Dermis microvascular lymphatic vessel endothelial cell (primary cell): ENCODE measurements around the gene ZHX3. TPM values are rescaled to one million over a fixed set of nuclear protein-coding genes. Genes with fewer than 3 reads are reported as not detected.

Experiments
- DNase-seq, 2 donors: peaks; one replicate each; pipeline versions ENCODE4 v3.0.0 to v3.0.0-alpha.2; 2010; ENCODE audit warnings: low read depth in 2 of 2
- total RNA-seq: library from RNA; depleted of rRNA; stranded (reverse); fragments of >200 nt; gene quantifications from 2 replicates; pipeline ENCODE4 v1.2.1, GENCODE V29; 2014

The ZHX3 gene
- total RNA-seq, 1 donor from 2014 or later = 6.2 TPM

DNA sequence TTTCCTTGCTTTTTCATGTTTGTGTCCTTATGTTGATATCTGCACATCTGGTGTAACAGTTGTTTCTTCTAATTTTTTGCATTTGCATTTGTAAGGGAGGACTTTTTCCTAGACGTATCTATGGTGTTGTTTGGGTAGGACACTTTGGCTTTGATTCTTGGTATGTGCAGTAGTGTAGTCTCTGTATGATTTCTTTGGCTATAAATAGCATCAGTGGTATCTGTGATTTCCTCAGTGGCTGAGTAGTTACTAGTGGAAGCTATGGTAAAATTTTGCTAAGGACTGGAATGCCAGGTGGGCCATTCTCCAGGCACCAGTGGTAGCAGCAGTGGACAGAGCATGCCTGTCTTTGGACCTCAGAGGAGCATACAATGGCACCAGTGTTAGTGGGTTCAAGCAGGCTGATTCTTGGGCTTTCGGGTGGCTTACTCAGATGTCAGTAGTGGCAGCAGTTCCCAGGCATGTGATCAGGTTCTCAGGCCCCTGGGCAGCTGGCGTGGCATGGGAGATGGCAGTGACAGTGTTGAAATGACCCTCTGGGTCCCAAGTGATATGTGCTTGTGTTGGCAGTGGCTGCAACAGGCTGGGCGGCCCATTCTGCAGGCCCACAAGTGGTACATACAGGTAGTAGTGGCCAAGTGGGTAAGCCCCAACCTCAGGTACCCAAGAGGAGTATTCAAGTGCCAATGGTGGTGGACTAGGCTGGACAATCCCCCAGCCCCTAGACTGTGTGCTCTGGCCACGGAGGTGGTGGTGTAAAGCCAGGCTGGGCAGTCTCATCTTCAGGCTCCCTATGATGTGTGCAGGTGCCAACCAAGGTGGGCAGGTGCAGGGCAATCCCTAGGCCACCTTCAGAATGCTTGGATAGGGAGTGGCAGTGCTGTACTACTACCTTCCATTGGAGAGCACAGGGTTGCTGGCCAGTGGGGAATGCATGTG lies 125.7 kb downstream of the ZHX3 start:
- no peak for DNase-seq

DNA sequence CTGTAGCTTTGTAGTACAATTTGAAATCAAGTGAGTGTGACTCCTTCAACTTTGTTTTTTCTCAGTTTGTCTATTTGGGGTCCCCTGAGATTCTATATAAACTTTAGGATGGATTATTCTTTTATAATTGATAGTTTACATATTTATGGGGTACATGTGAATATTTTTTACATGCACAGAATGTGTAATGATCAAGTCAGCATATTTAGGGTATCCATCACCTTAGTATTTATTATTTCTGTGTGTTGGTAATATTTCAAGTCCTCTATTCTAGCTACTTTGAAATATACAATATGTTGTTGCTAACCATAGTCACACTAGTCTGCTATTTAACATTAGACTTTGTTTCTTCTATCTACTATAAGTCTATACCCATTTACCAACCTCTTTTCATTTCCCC lies 129.9 kb downstream of the ZHX3 start:
- no peak for DNase-seq

DNA sequence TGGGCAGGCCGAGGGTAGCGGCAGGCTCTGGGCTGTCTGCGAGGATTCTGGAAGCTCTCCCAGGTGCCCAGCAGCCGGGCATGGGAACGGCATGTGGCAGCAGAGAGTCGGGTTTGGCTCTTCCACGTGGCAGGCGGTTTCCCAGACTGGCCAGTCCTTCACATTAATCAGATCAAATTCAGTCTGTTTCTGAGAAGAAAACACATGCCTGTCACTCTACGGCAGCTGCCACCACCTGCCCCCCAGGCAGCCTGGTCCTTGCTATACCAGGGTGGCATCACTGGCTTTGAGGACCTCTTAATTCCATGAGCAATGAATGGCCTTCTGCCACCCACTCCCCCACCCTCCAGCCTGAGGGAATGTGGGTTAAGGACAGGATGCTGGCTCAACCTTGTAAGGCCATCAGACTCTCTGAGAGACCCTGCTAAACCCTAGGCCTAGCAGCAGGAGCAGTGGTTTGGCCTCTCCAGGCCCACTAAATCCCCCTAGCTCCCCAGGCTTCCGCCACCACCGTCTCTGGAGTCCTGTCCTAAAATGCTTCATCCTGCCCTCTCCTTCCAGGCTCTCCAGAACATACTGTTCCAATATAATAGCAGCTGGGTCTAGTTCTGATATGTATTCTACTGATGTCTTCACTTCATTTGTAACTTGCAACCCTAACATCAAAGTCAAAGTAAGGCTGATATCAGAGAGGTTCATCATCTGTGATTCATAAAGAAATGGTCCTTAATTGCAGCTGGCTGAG lies 132.3 kb downstream of the ZHX3 start:
- DNase-seq = no peak

DNA sequence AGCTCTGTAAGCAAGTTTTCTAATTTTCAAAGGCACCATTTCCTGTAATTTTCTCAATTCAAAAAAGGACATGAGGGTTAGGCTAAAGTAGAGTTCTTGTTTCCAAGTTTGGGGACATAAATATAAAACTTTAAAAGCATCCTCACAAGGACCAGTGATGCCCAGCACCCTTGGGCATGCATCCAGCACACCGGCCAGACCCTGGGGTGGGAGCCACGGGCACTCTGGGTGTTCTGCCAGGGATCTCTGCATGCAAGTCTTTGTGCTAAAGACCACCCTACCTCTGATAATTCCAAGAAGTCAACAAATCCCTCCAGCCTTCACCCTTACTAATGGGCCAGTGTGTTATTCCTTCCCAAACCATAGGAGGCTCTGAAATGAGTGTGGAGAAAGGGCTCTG lies 133.7 kb downstream of the ZHX3 start:
- no peak for DNase-seq

DNA sequence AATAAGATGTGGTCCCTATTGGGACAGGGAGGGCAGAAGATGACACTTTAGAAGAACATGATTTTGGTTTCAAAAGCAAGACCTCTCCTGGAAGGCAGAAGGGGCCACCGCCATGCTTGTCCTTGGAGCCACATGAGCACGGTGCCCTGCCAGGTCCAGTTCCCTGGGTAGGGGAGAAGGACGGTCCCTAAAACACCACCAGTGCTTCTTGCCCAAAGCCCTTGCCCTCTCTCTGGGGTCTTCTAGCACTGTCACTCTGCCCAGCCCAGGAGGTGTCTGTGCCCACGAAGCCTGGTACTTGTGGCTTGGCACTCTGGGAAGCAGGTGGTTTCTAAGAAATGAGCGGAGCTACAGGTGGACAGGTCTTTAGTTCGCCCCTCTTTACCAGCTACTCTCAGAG lies 134.1 kb downstream of the ZHX3 start:
- no peak for DNase-seq

DNA sequence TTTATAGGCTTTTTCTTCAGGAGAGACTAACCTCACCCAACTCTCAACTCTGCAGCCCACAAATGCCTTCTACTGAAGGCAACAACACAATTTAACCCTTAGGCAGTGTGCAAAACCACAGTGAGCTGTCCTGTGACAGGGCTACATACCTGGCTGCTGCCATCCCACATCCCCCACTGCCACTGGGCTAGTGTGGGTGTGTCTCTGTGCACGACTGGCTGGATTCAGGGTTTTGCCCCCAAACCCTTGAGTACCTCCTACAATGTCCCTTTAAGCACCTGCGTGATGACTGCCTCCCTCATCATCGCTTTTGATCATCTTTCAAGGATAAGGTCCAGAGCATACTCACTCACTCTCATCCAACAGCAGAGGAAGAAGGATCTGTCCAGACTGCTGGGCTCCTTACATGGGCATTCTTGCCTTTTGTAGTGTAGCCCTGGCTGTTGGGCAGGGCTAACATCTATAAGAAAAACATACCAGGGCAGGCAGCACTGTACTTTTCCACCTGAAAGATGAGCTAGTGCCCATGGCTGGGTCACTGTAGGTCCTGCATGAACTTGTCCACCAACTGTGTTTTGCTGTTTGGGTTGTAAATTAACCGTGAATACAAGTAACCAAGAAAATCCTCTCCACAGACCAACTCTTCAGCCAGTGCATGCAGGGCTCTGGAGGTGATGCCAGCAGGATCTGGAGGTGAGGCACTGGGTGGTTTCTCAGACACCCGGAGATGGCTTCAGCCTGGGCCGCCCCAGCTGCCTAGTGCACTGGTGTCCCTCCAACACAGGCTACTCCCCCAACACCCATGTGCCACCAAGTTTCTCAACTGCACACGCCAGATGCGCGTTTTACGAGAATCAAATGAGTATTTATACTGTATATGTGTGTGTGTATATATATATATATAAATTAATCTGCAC lies 135.0 kb downstream of the ZHX3 start:
- DNase-seq = no peak

DNA sequence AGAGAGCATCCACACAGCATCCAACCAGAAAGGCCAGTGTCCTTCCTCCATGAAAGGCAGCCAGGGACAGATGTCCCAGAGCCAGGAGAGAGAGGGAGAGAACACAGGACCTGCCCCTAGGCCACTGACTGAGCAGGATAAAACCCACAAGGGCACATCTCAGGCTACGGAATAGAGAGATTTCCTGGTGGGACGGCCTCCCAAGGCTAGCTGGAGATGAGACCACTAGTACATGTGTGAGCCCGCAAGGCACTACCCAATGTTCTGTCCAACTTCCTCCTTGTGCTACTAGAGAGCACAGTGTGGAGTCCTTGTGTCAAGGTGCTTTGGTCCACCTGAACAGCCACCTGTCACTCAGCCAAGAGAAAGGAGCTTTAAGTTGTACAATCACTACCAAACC lies 136.0 kb downstream of the ZHX3 start:
- DNase-seq = no peak

DNA sequence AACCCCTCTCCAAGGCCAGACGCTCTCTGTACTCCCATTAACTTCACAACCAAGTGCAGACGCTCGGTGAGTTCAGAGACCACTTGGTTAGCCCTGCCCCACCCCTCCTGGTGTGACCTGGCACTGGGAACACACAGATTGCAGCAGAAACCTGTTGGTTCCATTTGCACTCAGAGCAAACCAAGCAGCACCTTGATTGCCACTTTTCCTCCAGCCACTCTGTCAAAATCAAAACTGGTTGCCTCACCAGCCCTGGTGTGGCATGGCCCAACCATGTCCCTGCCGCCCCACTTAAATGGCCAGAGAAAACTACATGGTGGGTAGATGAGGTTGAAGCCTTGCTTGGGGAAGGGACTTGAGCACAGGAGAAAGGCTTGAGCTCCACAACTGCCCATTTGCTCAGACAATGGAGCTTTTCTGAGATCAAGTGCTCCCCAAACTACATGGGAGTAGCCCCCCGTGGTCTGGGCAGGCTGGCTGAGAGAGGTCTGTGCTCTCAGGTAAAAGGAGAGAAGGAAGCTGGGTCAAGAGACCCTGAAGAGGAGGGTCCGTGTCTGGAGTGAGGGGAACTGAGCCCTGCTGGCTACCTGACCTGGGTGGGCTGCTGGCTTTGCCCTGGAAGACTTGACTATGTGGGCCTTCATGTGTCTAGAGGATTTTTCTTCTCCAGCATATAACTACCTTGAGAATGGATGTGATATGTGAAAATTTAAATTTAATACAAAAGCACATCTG lies 136.8 kb downstream of the ZHX3 start:
- no peak for DNase-seq

DNA sequence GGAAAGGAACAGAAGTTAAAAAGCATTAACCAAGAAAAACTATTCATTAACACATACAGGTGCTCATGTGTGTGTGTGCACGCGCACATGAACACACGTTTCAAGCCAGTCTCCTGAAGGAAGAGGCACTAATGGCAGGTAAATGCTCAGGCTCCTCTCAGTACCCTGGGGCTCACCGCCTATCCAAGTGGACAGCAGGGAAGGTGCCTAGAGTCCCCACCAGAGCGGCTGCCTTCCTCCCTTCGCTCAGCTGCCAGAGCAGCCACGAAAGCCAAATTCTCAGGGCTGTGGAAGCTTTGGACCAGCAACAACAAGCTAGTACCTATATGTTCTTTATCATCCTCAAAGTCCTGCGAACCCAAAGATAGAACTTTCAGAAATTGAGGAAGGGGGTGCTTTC lies 137.6 kb downstream of the ZHX3 start:
- DNase-seq = no peak

DNA sequence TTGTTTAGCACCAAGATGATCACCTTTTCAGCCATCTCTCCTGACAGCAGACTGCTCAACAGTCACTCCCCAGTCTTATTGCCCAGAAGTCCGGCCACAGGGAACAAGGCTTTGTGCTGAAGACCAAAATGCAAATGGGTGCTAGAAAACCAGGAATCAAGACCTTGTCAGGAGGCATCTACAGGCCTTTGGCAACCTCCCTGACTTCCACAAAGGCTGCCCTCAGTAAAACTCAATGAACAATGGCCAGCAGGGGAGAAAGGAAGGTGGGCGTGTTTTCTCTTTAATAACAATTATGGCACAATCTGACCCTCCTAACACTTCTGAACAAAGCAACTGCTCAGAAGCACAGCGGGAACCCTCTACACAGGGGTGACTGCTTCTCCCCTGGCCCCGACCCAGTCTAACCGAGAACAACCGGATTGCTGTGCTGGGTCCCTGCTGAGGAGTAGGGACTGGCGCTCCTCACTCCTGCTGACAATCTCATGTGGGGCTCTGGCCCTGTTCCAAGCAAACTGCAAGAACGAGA lies 138.6 kb downstream of the ZHX3 start:
- peak in 1 of 2 donors; percentile 50 for DNase-seq

DNA sequence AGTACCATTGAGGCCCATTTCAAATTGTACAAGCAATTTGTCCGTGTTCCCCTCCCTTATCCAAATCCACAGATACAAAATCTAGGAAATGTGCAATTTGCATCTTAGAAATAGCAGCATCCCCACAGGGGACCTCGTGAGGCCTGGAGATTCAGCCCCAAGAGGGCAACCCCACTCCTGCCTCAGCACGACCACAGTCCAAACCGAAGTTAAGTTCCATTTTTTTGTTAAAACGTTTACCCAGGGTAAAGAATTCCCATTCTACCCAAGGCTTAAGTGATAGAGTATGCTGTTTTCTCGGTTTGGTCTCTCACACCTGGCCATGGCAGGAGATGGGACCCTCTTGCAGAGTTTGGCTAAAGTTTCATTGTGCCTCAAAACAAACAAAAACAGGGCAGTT lies 139.0 kb downstream of the ZHX3 start:
- DNase-seq = no peak

DNA sequence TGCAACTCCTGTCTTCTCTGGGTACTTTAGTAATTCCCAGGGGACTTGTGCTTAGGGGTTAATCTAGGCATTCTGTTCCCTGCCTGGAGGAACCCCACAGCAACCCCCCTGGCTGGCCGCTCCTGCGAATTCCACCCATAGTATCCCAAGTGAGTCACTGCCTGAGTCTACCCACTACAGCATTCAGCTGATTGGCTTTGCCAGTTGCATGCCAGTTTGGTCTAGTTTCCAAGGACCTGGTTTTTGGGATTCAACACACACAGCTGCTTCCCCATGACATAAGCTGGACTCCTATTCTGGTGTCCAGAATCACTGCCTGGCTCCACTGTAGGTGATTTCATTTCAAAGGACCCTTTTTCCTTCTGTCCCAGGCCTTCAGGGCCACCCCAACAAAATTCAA lies 139.9 kb downstream of the ZHX3 start:
- DNase-seq = peak in 1 of 2 donors; percentile 56

DNA sequence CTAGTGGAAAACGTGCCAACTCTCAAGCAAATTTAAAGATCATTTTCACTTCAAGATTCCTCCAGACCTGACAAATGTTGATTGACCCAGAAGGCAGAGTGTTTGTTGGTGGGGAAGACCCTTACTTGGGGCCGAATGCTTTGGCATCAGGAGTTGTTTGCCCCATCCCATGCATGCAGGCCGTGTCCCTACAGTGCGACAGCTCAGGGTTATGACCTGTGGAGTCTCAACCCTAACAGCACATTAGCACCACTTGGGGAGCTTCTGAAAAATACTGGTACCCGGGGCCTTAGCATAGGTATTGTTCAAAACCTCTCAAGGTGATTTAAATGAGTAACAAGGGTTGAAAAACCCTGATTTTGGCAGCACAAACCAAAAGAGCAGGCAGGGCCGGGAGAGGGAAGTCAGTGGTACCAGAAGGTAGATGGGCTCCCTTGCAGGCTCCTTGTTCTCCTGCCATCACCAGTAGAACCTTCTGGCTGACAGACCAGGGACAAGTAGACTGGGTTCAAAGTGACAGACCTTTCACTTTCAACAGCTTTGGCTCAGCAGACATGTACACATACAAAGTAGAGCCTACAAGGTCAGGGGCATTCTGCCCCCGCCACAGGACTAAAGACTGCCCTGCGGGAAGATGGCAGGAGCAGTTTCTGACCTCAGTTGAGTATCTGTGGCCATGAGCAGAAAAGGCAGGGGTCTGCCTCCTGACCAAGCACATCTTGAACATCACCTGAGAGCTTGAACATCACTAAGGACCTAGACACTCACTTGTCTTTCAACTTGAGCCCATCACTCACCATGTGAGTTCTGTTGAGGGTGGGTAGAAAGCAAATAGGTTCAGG lies 140.6 kb downstream of the ZHX3 start:
- no peak for DNase-seq

DNA sequence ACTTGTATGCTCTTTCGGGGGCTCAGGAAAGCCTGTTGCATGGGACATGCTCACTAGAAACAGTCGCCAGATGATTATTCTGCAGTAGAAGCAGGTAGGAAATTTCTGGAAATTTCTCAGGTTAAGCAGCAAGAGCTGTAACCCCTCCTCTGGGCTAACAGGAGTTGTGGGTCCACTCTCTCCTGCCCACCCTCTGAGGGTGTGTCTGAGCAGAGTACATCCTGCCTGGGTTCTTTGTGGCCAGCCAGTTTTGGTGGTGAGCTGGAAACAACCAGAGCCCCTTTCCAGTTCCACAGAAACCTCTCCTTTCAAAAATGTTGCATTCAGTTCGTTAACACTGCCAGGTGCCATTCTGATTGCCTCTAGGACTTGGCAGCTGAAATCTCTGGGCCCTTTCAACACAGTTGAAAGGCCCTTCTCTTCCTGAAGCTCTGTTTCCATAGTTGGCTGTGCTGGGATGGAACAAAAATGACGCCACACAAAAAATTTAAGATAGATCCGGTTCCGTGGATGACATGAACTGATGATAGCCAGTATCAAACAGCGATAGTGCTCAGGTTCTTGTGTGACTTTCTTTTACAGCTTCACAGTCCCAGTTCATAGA lies 141.7 kb downstream of the ZHX3 start:
- no peak for DNase-seq

DNA sequence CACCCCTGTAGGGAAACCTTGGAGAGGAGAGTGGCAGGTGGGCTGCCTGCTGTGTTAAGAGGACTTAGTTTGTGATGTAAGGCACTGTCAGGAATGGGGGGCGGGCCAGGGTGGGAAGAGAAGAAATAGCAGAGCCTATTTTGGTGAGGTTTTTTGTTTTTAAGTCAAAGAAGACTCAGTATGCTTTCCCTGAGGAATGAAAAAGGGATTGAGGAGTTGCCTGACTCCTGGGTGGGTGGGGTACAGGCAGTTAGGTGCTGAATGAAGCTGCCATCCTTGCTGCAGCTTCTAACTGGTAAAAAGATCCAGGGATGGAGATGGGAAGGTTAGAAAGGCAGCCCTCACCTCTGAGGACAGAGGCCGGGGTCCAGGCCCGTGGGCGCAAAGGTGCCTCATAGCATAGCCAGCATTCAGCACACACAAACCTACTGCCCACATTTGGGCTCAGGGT lies 142.3 kb downstream of the ZHX3 start:
- no peak for DNase-seq

DNA sequence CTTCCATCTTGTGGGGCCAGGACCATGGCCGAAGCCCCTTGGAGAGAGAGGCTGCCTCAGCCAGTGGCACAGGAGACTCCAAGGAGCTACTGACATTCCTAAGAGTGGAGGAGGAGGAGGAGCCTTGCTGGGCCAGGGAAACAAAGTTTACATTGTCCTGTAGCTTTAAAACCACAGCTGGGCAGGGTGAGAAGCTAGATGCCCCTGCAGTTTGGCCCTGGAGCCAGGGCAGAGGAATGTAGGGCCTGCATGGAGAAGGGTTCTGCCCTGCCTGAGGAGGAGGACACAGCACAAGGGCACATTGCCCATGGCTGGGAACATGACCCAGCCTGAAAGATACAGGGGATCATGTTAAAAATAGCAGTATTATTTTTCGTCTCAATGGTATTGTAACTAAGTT lies 142.7 kb downstream of the ZHX3 start:
- no peak for DNase-seq

DNA sequence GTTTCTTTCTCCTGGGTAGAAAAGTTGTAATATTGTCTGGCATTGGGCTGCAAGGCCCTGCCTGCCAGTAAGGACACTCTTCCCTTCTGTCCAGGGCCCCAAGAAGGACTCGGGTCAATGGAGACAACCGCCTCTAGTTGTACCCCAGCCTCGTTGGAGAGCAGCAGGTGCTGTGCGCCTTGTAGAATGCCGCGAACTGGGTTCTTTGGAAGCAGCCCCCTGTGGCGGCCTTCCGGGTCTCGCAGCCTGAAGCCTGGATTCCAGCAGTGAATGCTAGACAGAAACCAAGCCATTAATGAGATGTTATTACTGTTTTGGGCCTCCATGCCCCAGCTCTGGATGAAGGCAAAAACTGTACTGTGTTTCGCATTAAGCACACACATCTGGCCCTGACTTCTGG lies 143.2 kb downstream of the ZHX3 start:
- no peak for DNase-seq

DNA sequence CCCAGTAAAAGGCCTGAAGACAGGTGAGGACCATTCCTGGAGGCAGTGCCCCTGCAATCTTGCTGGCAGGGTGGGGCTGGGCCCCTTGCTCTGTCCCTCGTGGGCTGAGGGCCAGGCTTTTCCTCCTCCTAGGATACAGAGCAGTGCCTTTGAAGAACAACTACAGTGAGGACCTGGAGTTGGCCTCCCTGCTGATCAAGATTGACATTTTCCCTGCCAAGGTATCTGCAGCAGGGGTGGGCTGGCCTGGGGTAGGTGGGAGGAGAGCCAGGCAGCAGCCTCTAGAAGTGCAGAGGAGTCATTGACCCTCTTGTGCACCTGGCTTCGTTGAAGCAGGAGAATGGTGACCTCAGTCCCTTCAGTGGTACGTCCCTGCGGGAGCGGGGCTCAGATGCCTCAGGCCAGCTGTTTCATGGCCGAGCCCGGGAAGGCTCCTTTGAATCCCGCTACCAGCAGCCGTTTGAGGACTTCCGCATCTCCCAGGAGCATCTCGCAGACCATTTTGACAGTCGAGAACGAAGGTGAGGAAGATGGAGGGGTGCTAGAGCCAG lies 143.7 kb downstream of the ZHX3 start:
- DNase-seq = no peak

DNA sequence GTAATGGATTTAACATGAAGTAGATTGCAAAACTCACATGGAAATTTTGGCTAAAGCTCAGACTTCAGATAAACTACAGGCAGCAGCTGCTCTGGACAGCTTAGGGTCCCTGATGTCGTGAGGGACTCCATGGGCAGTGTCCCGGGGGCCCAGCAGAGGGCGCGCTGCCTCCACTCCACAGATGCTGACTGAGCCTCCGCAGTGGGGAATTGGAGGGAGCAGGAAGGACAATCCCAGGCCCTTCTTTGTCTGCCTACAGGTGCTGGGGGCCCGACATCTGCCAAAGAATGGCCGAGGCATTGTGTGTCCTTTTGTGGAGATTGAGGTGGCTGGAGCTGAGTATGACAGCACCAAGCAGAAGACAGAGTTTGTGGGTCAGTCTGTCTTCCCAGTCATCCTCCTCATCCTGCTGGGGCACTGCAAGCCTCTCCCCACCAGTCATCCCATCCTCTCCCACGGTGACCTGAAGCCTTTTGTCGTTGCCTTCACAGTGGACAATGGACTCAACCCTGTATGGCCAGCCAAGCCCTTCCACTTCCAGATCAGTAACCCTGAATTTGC lies 144.3 kb downstream of the ZHX3 start:
- DNase-seq = peak; percentile 50 to 75
